IMR-90 (cell line): ENCODE measurements around the gene ADM5.

ENCODE experiments used
- CEBPB ChIP-seq: IDR thresholded peaks from 2 replicates; pipeline ENCODE4 v1.6.1; 2012; ENCODE audit warnings: low read depth, low read length, improper control_type of control experiment
- FOS ChIP-seq: fragments of 150-350 bp; IDR thresholded peaks from 2 replicates; pipeline ENCODE4 v1.6.1; 2016; ENCODE audit warnings: low read depth, low read length
- MAZ ChIP-seq: IDR thresholded peaks from 2 replicates; pipeline ENCODE4 v1.6.1; 2012; ENCODE audit warnings: low read depth, mild to moderate bottlenecking, low read length, improper control_type of control experiment, moderate library complexity, borderline replicate concordance
- POLR2A ChIP-seq: IDR thresholded peaks from 2 replicates; pipeline ENCODE4 v1.6.1; 2012; ENCODE audit warnings: mild to moderate bottlenecking, low read depth, low read length
- RAD21 ChIP-seq: IDR thresholded peaks from 2 replicates; pipeline ENCODE4 v1.6.1; 2012; ENCODE audit warnings: low read length, improper control_type of control experiment
- RFX5 ChIP-seq: IDR thresholded peaks from 2 replicates; pipeline ENCODE4 v1.8.0; 2012; ENCODE audit warnings: low read depth, mild to moderate bottlenecking, low read length, moderate library complexity
- TF ChIP-seq, protein P1 (sequence below): fragments of 150-350 bp; IDR thresholded peaks from 2 replicates; pipeline ENCODE4 v1.6.1; 2016; ENCODE audit warnings: low read depth, mild to moderate bottlenecking, low read length, moderate library complexity, borderline replicate concordance
- TF ChIP-seq, protein P2 (sequence below): conservative IDR thresholded peaks from 2 replicates; pipeline ENCODE4 v1.5.1; 2012; ENCODE audit warnings: mild to moderate bottlenecking, low read depth, low read length, improper control_type of control experiment
- TF ChIP-seq, protein P3 (sequence below): fragments of 150-350 bp; IDR thresholded peaks from 2 replicates; pipeline ENCODE4 v1.6.1; 2017; ENCODE audit warnings: mild to moderate bottlenecking, antibody characterized with exemption, low read length, low read depth

DNA sequence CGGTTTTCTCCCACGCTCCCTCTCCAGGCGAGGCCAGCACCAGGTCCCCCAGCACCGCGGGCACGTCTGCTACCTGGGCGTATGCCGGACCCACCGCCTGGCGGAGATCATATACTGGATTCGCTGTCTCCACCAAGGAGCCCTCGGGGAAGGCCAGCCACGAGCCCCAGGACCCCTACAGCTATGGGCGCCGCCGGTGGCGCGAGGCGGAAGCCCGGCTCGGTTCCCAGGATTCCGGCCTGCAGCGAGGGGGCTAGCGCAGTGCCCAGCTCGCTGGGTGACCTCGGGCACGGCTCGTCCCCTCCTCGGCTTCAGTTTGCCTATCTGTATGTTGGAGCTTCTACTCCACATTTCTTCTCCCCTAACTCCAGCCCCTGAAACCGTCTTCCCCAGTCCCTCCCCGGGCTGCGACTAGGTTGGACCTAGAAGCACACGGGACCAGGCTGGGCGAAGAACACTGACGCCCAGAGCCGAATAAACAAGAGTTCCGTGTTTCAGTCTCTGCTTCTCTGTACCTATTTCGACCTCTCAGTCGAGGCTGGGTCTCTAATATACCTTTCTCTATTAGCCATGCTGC is 773 bp downstream of the ADM5 start:
- TF ChIP-seq CEBPB (no peak), RAD21 (no peak), FOS (no peak), RFX5 (no peak), POLR2A (no peak), MAZ (no peak; the same call in 1 of the 2 replicates)
- TF ChIP-seq, protein P1, sequence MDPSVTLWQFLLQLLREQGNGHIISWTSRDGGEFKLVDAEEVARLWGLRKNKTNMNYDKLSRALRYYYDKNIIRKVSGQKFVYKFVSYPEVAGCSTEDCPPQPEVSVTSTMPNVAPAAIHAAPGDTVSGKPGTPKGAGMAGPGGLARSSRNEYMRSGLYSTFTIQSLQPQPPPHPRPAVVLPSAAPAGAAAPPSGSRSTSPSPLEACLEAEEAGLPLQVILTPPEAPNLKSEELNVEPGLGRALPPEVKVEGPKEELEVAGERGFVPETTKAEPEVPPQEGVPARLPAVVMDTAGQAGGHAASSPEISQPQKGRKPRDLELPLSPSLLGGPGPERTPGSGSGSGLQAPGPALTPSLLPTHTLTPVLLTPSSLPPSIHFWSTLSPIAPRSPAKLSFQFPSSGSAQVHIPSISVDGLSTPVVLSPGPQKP = no peak
- TF ChIP-seq, protein P2, sequence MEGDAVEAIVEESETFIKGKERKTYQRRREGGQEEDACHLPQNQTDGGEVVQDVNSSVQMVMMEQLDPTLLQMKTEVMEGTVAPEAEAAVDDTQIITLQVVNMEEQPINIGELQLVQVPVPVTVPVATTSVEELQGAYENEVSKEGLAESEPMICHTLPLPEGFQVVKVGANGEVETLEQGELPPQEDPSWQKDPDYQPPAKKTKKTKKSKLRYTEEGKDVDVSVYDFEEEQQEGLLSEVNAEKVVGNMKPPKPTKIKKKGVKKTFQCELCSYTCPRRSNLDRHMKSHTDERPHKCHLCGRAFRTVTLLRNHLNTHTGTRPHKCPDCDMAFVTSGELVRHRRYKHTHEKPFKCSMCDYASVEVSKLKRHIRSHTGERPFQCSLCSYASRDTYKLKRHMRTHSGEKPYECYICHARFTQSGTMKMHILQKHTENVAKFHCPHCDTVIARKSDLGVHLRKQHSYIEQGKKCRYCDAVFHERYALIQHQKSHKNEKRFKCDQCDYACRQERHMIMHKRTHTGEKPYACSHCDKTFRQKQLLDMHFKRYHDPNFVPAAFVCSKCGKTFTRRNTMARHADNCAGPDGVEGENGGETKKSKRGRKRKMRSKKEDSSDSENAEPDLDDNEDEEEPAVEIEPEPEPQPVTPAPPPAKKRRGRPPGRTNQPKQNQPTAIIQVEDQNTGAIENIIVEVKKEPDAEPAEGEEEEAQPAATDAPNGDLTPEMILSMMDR = no peak
- TF ChIP-seq, protein P3, sequence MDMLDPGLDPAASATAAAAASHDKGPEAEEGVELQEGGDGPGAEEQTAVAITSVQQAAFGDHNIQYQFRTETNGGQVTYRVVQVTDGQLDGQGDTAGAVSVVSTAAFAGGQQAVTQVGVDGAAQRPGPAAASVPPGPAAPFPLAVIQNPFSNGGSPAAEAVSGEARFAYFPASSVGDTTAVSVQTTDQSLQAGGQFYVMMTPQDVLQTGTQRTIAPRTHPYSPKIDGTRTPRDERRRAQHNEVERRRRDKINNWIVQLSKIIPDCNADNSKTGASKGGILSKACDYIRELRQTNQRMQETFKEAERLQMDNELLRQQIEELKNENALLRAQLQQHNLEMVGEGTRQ = no peak
